SK-N-SH (cell line): ENCODE results near the gene KRTAP6-1. TPM values are rescaled to one million over a fixed set of nuclear protein-coding genes. Genes with fewer than 3 reads are reported as not detected.

ENCODE experiments used
- CTCF ChIA-PET: fragments of 300-600, 350-600 bp; formaldehyde crosslinking; extraction: SDS; loops from one replicate; lab custom pipeline; 2021; lab: Yijun Ruan, JAX
- POLR2A ChIA-PET: fragments of 350-600 bp; sonication (Branson Sonifier 250); formaldehyde crosslinking; extraction: SDS; loops from one replicate; lab custom pipeline; 2020; ENCODE audit warnings: antibody characterized with exemption, inconsistent platforms; lab: Yijun Ruan, JAX
- DNase-seq: peaks from one replicate; pipeline ENCODE4 v3.0.0; 2012
- H2AFZ ChIP-seq: fragments of 200-600 bp; sonication (generic); 2 replicates; pipeline ENCODE4 v1.8.1; 2016; ENCODE audit warnings: antibody characterized with exemption, mild to moderate bottlenecking, low read depth
- H3F3A ChIP-seq: fragments of 200-600 bp; sonication (generic); replicated peaks from 2 replicates; pipeline ENCODE3; 2016; ENCODE audit warnings: antibody characterized with exemption, mild to moderate bottlenecking; ENCODE audit not compliant: insufficient read depth
- H3K27ac ChIP-seq, 2 experiments: fragments of 200-500 bp in 1 of 2; fragments of 200-600 bp in 1 of 2; sonication (Bioruptor generic) in 1 of 2; sonication (generic), shearing (Covaris generic) in 1 of 2; 2 replicates each; pipeline versions ENCODE4 v1.5.1 to v1.6.1; 2014 to 2016; ENCODE audit warnings: low read depth in 2 of 2, inconsistent platforms in 1 of 2, low read length in 1 of 2, mild to moderate bottlenecking in 1 of 2, mixed read lengths in 1 of 2
- H3K27me3 ChIP-seq: fragments of 200-600 bp; sonication (generic), shearing (Covaris generic); 2 replicates; pipeline ENCODE4 v1.6.1; 2016; ENCODE audit warnings: mixed run types; ENCODE audit not compliant: insufficient read depth
- H3K36me3 ChIP-seq, 2 experiments: fragments of 200-500 bp in 1 of 2; fragments of 200-600 bp in 1 of 2; sonication (Bioruptor generic) in 1 of 2; sonication (generic) in 1 of 2; replicated peaks in 1 of 2; 2 replicates each; pipeline versions ENCODE3 to v1.5.1; 2014 to 2016; ENCODE audit warnings: low read length in 1 of 2, mild to moderate bottlenecking in 1 of 2; ENCODE audit not compliant: insufficient read depth in 2 of 2, control insufficient read depth in 1 of 2
- H3K4me1 ChIP-seq, 2 experiments: fragments of 200-500 bp in 1 of 2; fragments of 200-600 bp in 1 of 2; sonication (Bioruptor generic) in 1 of 2; sonication (generic), shearing (Covaris generic) in 1 of 2; 2 replicates each; pipeline versions ENCODE4 v1.5.1 to v1.6.1; 2014 to 2016; ENCODE audit warnings: low read depth in 1 of 2, low read length in 1 of 2, mixed run types in 1 of 2; ENCODE audit not compliant: insufficient read depth in 2 of 2, control insufficient read depth in 1 of 2
- H3K4me2 ChIP-seq: fragments of 200-600 bp; sonication (generic), shearing (Covaris generic); 2 replicates; pipeline ENCODE4 v1.6.1; 2017; ENCODE audit warnings: mixed run types
- H3K4me3 ChIP-seq, 2 experiments: fragments of 200-500 bp in 1 of 2; fragments of 200-600 bp in 1 of 2; sonication (Bioruptor generic) in 1 of 2; sonication (generic), shearing (Covaris generic) in 1 of 2; 2 replicates each; pipeline versions ENCODE4 v1.5.1 to v1.8.1; 2014 to 2016; ENCODE audit warnings: low read depth in 2 of 2, inconsistent platforms in 1 of 2, low read length in 1 of 2, mild to moderate bottlenecking in 1 of 2, mixed read lengths in 1 of 2, moderate library complexity in 1 of 2
- H3K79me2 ChIP-seq: fragments of 200-600 bp; sonication (generic); 2 replicates; pipeline ENCODE4 v1.8.1; 2017; ENCODE audit warnings: mild to moderate bottlenecking; ENCODE audit not compliant: insufficient read depth
- H3K9ac ChIP-seq: fragments of 200-600 bp; sonication (generic); 2 replicates; pipeline ENCODE4 v1.6.1; 2017; ENCODE audit warnings: mixed run types
- H3K9me2 ChIP-seq: fragments of 200-600 bp; sonication (generic); 2 replicates; pipeline ENCODE4 v1.6.1; 2017; ENCODE audit warnings: mixed run types
- H3K9me3 ChIP-seq: fragments of 200-600 bp; sonication (generic); 2 replicates; pipeline ENCODE4 v1.6.1; 2017; ENCODE audit warnings: mixed run types, mild to moderate bottlenecking, moderate library complexity
- H4K20me1 ChIP-seq: fragments of 200-600 bp; sonication (generic); 2 replicates; pipeline ENCODE4 v1.6.1; 2017; ENCODE audit warnings: mild to moderate bottlenecking, mixed run types; ENCODE audit not compliant: insufficient read depth
- CHD2 ChIP-seq: fragments of 150-350 bp; IDR thresholded peaks from 2 replicates; pipeline ENCODE4 v1.6.1; 2018; ENCODE audit warnings: low read length; ENCODE audit not compliant: partially characterized antibody
- CTCF ChIP-seq: fragments of 200-600 bp; sonication (generic); IDR thresholded peaks from 2 replicates; pipeline ENCODE4 v1.6.1; 2017; ENCODE audit warnings: antibody characterized with exemption, mild to moderate bottlenecking, moderate library complexity
- EP300 ChIP-seq, 2 experiments: IDR thresholded peaks; 2 replicates each; pipeline versions ENCODE4 v1.4.0 to v1.6.1; 2012; ENCODE audit warnings: borderline replicate concordance in 1 of 2, low read depth in 1 of 2, low read length in 1 of 2
- EZH2phosphoT487 ChIP-seq: fragments of 200-600 bp; sonication (generic); IDR thresholded peaks from 2 replicates; pipeline ENCODE4 v1.6.1; 2017; ENCODE audit warnings: low read depth, mixed run types, mild to moderate bottlenecking, antibody characterized with exemption, moderate library complexity, borderline replicate concordance
- FOXJ3 ChIP-seq: sonication (generic); formaldehyde crosslinking; IDR thresholded peaks from 2 replicates; pipeline ENCODE4 v1.5.1; 2020; ENCODE audit warnings: mild to moderate bottlenecking, missing genetic modification reagents
- GABPA ChIP-seq: IDR thresholded peaks from 2 replicates; pipeline ENCODE4 v1.4.0; 2012; ENCODE audit warnings: low read depth, mild to moderate bottlenecking
- MEF2A ChIP-seq: IDR thresholded peaks from 2 replicates; pipeline ENCODE4 v1.4.0; 2012; ENCODE audit warnings: low read depth, borderline replicate concordance
- NFIC ChIP-seq: IDR thresholded peaks from 2 replicates; pipeline ENCODE4 v1.4.0; 2012; ENCODE audit warnings: borderline replicate concordance
- PBX3 ChIP-seq: IDR thresholded peaks from 2 replicates; pipeline ENCODE4; 2012
- RCOR1 ChIP-seq: fragments of 150-350 bp; IDR thresholded peaks from 2 replicates; pipeline ENCODE4 v1.6.1; 2017; ENCODE audit warnings: antibody characterized with exemption, low read length
- SMC3 ChIP-seq: IDR thresholded peaks from 2 replicates; pipeline ENCODE4 v1.6.1; 2012; ENCODE audit warnings: low read depth, low read length, improper control_type of control experiment
- TCF12 ChIP-seq: IDR thresholded peaks from 2 replicates; pipeline ENCODE4 v1.4.0; 2012
- TEAD4 ChIP-seq: IDR thresholded peaks from 2 replicates; pipeline ENCODE4 v1.4.0; 2012; ENCODE audit warnings: mild to moderate bottlenecking, borderline replicate concordance; ENCODE audit not compliant: insufficient read depth
- USF1 ChIP-seq: IDR thresholded peaks from 2 replicates; pipeline ENCODE4 v1.4.0; 2012; ENCODE audit warnings: low read depth, borderline replicate concordance
- USF2 ChIP-seq: fragments of 150-350 bp; IDR thresholded peaks from 2 replicates; pipeline ENCODE4 v1.6.1; 2017; ENCODE audit warnings: antibody characterized with exemption, low read length, low read depth, borderline replicate concordance
- YY1 ChIP-seq: IDR thresholded peaks from 2 replicates; pipeline ENCODE4 v1.4.0; 2012; ENCODE audit warnings: low read depth, mild to moderate bottlenecking
- ZBTB33 ChIP-seq: IDR thresholded peaks from 2 replicates; pipeline ENCODE4 v1.4.0; 2012; ENCODE audit warnings: low read depth, borderline replicate concordance
- WGBS: methylation state at CpG from one replicate; pipeline ENCODE4 v1.1.6; 2017; ENCODE audit warnings: low lambda C conversion rate; 5-methylcytosine and 5-hydroxymethylcytosine counted together
- polyA plus RNA-seq, 3 experiments: library from polyadenylated mRNA; depleted of rRNA; stranded (reverse); fragments of >200 nt; gene quantifications; 2 replicates each; pipeline ENCODE4 v1.2.3, GENCODE V29; 2012

Gene KRTAP6-1
- polyA plus RNA-seq, 1 of the 3 experiments (the other 2 are of a cell fraction) = not detected

GRCh38 chr21:30567617-30568016 is 46.1 kb downstream of the KRTAP6-1 start:
- H3K27me3 ChIP-seq = no peaks in the 10 kb centered on the region
- no peak overlapping the region for H3K4me3 ChIP-seq
- no peak for TF ChIP-seq CTCF
- POLR2A ChIA-PET = no interaction called here
- H3K4me1 ChIP-seq = no peaks in the 10 kb centered on the region
- H3K4me2 ChIP-seq = no peak overlapping the region
- DNase-seq = no peak
- H3K79me2 ChIP-seq = no peaks in the 10 kb centered on the region
- H3K27ac ChIP-seq = no peak overlapping the region
- no peak overlapping the region for H3K9ac ChIP-seq
- no peaks in the 10 kb centered on the region for H3K36me3 ChIP-seq
- H4K20me1 ChIP-seq = no peaks in the 10 kb centered on the region
- H3K9me2 ChIP-seq = no peaks in the 10 kb centered on the region
- H3F3A ChIP-seq = no peaks in the 10 kb centered on the region
- no peaks in the 10 kb centered on the region for H3K9me3 ChIP-seq
- CTCF ChIA-PET = no interaction called here
- no peak overlapping the region for H2AFZ ChIP-seq

GRCh38 chr21:30563630-30564029 is 50.1 kb downstream of the KRTAP6-1 start:
- H2AFZ ChIP-seq = no peak overlapping the region
- 1% methylated on average over 2 of the region's 2 CpGs for WGBS
- no peaks in the 10 kb centered on the region for H3K27me3 ChIP-seq
- no peak overlapping the region for H3K4me2 ChIP-seq
- no peak overlapping the region for H3K9ac ChIP-seq
- no peaks in the 10 kb centered on the region for H4K20me1 ChIP-seq
- no peak for DNase-seq
- no peak for TF ChIP-seq PBX3
- no peak for TF ChIP-seq FOXJ3 (CRISPR knock-in tag)
- TF ChIP-seq GABPA = no peak
- TF ChIP-seq ZBTB33 = no peak
- no peak for TF ChIP-seq NFIC
- no peak for TF ChIP-seq EZH2phosphoT487
- TF ChIP-seq MEF2A = no peak
- TF ChIP-seq EP300 (IDR thresholded peaks at IDR 0.05; ENCODE audit: borderline replicate concordance in 1 of 2, low read depth in 1 of 2, low read length in 1 of 2) = no peak
- no peak for TF ChIP-seq SMC3
- no peak for TF ChIP-seq RCOR1
- no peak for TF ChIP-seq CTCF
- TF ChIP-seq CHD2 = no peak
- no peak for TF ChIP-seq TCF12
- TF ChIP-seq YY1 = no peak
- no peak for TF ChIP-seq TEAD4
- no peak for TF ChIP-seq USF1
- TF ChIP-seq USF2 = no peak
- ChIA-PET CTCF (no interaction called here), POLR2A (no interaction called here)
- H3K4me1 ChIP-seq = no peaks in the 10 kb centered on the region
- H3K9me2 ChIP-seq = no peaks in the 10 kb centered on the region
- H3K36me3 ChIP-seq = no peaks in the 10 kb centered on the region
- H3F3A ChIP-seq = no peaks in the 10 kb centered on the region
- H3K27ac ChIP-seq = no peak overlapping the region
- no peak overlapping the region for H3K4me3 ChIP-seq
- no peaks in the 10 kb centered on the region for H3K79me2 ChIP-seq
- H3K9me3 ChIP-seq = no peaks in the 10 kb centered on the region
